ENCODE measurements around the gene EIF4A3. TPM values are rescaled to one million over a fixed set of nuclear protein-coding genes. Genes with fewer than 3 reads are reported as not detected.
A peak's percentile ranks its signal among the peaks of the same experiment; 100 is the strongest.

EIF4A3 gene
- total RNA-seq, 3 donors from 2014 or later = 46.2 to 93.1 (median 67.9) TPM

DNA sequence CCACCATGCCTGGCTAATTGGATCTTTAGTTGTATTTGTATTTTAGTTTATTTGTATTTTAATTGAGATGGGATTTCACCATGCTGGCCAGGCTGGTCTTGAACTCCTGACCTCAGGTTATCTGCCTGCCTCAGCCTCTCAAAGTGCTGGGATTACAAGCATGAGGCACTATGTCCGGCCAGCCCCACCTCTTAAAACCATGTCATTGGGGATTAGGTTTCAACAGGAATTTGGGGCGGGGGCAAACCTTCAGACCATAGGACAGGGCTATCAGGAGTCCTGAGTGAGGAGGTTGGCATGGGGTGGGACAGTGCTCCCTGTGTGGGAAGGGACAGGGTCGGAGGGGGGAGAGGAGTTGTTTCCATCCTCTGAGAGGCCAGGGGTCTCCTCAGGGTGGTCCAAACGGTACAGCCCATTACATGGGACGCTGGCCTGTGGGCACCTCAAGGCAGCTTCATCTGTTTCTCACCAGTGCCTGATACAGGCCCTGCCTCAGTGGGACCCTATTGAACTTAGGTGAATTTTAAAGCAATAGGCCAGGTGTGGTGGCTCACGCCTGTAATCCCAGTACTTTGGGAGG lies 23.9 kb downstream of the EIF4A3 start:
- TF ChIP-seq POLR2AphosphoS5 (IDR thresholded peaks at IDR 0.05) (no peak), POLR2A (IDR thresholded peaks at IDR 0.05) (no peak), CTCF (IDR thresholded peaks at IDR 0.05) (no peak)
- intact Hi-C loops (cut with DNase I; ENCODE audit: low total_unique reads) = no loop called here
- H3K9me3 ChIP-seq = no peaks in the 10 kb centered on the region
- no peaks in the 10 kb centered on the region for H3K36me3 ChIP-seq
- no peak overlapping the region for H3K4me3 ChIP-seq
- H3K27me3 ChIP-seq = no peaks in the 10 kb centered on the region
- peak overlapping the region; percentile 87 to 89 for H3K27ac ChIP-seq
- peaks cover 0 to 7% of the 10 kb centered on the region in 2 donors for H3K4me1 ChIP-seq
- DNase-seq (ENCODE audit: low spot score in 2 of 2) = no peak

DNA sequence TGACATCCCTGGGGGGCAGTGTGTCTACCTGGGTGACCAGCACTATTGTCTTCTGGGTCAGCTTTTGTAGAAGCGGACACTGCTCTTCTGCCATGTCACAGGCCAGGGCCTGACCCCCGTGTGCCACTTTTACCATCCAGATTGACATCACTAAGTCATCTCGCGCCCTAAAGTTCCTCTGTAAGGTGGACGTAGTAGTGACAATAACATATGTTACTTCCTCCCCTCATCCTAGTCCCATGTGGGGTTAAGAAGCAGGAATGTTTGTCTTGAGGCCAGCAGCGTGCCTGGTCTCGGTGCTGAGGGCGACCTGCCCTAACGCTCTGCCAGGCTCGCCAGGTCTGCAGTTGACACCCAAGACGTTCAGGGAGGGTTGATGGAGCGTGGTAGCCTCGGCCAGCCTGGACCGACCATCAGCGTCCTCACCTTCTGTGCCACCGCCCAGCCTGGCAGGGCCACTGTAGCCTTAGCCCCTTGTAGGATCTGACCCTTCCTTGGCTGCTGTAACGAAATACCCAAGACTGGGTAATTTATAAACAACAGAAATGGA lies 24.8 kb downstream of the EIF4A3 start:
- intact Hi-C loops (cut with DNase I; ENCODE audit: low total_unique reads) = no loop called here
- TF ChIP-seq CTCF (IDR thresholded peaks at IDR 0.05) = no peak
- no peak for TF ChIP-seq POLR2AphosphoS5 (IDR thresholded peaks at IDR 0.05)
- no peak for TF ChIP-seq POLR2A (IDR thresholded peaks at IDR 0.05)
- DNase-seq (ENCODE audit: low spot score in 2 of 2) = no peak
- Histone ChIP-seq H3K9me3 (no peaks in the 10 kb centered on the region), H3K4me3 (no peak overlapping the region), H3K4me1 (peaks cover 0 to 7% of the 10 kb centered on the region in 2 donors), H3K36me3 (no peaks in the 10 kb centered on the region), H3K27me3 (no peaks in the 10 kb centered on the region), H3K27ac (no peak overlapping the region)

DNA sequence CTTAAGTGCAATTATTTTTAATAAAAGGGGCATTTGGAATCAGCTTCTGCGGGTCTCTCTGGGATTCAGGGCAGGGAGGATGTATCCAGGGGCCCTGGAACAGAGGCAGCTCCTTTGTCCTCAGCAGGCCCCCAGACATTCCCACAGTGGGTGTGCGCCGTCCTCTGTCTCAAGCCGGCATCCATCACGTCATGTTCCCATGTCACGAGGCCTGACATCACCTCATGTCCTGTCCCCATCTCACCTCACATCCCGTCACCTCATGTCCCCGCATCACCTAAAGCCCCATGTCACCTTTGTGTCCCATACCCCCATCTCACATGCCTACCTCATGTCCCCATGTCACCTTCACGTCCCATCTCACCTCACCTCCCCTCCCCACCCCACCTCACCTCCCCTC lies 27.1 kb downstream of the EIF4A3 start:
- H3K4me3 ChIP-seq = no peak overlapping the region
- no peaks in the 10 kb centered on the region for H3K9me3 ChIP-seq
- no peak overlapping the region for H3K27ac ChIP-seq
- no peaks in the 10 kb centered on the region for H3K27me3 ChIP-seq
- peaks cover 0 to 7% of the 10 kb centered on the region in 2 donors for H3K4me1 ChIP-seq
- TF ChIP-seq POLR2AphosphoS5 (IDR thresholded peaks at IDR 0.05) (no peak), POLR2A (IDR thresholded peaks at IDR 0.05) (no peak), CTCF (IDR thresholded peaks at IDR 0.05) (no peak)
- intact Hi-C loops (cut with DNase I; ENCODE audit: low total_unique reads) = no loop called here
- no peak for DNase-seq (ENCODE audit: low spot score in 2 of 2)
- H3K36me3 ChIP-seq = no peaks in the 10 kb centered on the region

GRCh38 chr17:80119271-80119791 lies 27.6 kb downstream of the EIF4A3 start:
- TF ChIP-seq POLR2AphosphoS5 (IDR thresholded peaks at IDR 0.05) = no peak
- no peak for TF ChIP-seq POLR2A (IDR thresholded peaks at IDR 0.05)
- no peak for TF ChIP-seq CTCF (IDR thresholded peaks at IDR 0.05)
- no peaks in the 10 kb centered on the region for H3K9me3 ChIP-seq
- intact Hi-C loops (cut with DNase I; ENCODE audit: low total_unique reads) = no loop called here
- H3K4me3 ChIP-seq = no peak overlapping the region
- no peak for DNase-seq (ENCODE audit: low spot score in 2 of 2)
- H3K4me1 ChIP-seq = peaks cover 0 to 5% of the 10 kb centered on the region in 2 donors
- H3K27ac ChIP-seq = no peak overlapping the region
- no peaks in the 10 kb centered on the region for H3K36me3 ChIP-seq
- H3K27me3 ChIP-seq = no peaks in the 10 kb centered on the region

- intact Hi-C loops (cut with DNase I; ENCODE audit: low total_unique reads) = loop anchor here (1.0 kb wide), 1 partner anchor 13 kb away; no protein-coding TSS in a partner anchor
- Histone ChIP-seq H3K36me3 (no peaks in the 10 kb centered on the region), H3K27me3 (no peaks in the 10 kb centered on the region), H3K4me1 (no peaks in the 10 kb centered on the region), H3K27ac (no peak overlapping the region), H3K9me3 (no peaks in the 10 kb centered on the region), H3K4me3 (no peak overlapping the region)
- no peak for TF ChIP-seq CTCF (IDR thresholded peaks at IDR 0.05)
- TF ChIP-seq POLR2A (IDR thresholded peaks at IDR 0.05) = no peak
- no peak for TF ChIP-seq POLR2AphosphoS5 (IDR thresholded peaks at IDR 0.05)
- no peak for DNase-seq (ENCODE audit: low spot score in 2 of 2)
Measured at GRCh38 chr17:80118601-80119270, 28.2 kb downstream of the EIF4A3 start.
